SK-N-SH (cell line): ENCODE measurements around the gene RBM44.

ENCODE experiments used
- EP300 ChIP-seq, 2 experiments: IDR thresholded peaks; 2 replicates each; pipeline versions ENCODE4 v1.4.0 to v1.6.1; 2012; ENCODE audit warnings: borderline replicate concordance in 1 of 2, low read depth in 1 of 2, low read length in 1 of 2
- FOXJ3 ChIP-seq: sonication (generic); formaldehyde crosslinking; IDR thresholded peaks from 2 replicates; pipeline ENCODE4 v1.5.1; 2020; ENCODE audit warnings: mild to moderate bottlenecking, missing genetic modification reagents
- SIN3A ChIP-seq: IDR thresholded peaks from 2 replicates; pipeline ENCODE4 v1.6.1; 2012; ENCODE audit warnings: low read depth, mild to moderate bottlenecking, low read length, moderate library complexity, borderline replicate concordance
- TF ChIP-seq, protein P1 (sequence below): fragments of 200-600 bp; sonication (generic); IDR thresholded peaks from 2 replicates; pipeline ENCODE4 v1.6.1; 2017; ENCODE audit warnings: antibody characterized with exemption, mild to moderate bottlenecking, moderate library complexity

DNA sequence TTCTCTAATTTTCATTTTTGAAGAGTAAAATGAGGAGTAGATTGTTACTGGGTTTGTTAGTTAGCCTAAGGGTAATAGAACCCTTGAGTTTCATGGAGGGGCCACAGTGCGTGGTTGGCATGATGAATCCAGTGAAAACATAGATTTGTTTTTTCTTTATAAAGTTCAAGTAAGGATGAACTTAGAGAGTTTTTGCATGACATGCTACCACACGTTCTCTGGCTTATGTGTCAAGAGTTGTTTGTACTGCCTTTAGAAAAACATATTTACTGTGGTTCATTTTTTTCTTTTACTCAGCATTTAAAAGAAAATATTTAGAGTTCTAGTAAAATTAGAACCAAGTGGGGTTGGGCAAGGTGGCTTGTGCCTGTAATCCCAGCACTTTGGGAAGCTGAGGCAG is 21.8 kb downstream of the RBM44 start:
- TF ChIP-seq, protein P1, sequence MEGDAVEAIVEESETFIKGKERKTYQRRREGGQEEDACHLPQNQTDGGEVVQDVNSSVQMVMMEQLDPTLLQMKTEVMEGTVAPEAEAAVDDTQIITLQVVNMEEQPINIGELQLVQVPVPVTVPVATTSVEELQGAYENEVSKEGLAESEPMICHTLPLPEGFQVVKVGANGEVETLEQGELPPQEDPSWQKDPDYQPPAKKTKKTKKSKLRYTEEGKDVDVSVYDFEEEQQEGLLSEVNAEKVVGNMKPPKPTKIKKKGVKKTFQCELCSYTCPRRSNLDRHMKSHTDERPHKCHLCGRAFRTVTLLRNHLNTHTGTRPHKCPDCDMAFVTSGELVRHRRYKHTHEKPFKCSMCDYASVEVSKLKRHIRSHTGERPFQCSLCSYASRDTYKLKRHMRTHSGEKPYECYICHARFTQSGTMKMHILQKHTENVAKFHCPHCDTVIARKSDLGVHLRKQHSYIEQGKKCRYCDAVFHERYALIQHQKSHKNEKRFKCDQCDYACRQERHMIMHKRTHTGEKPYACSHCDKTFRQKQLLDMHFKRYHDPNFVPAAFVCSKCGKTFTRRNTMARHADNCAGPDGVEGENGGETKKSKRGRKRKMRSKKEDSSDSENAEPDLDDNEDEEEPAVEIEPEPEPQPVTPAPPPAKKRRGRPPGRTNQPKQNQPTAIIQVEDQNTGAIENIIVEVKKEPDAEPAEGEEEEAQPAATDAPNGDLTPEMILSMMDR, result no peak
- TF ChIP-seq FOXJ3, result no peak
- TF ChIP-seq SIN3A, result no peak
- TF ChIP-seq EP300 (IDR thresholded peaks at IDR 0.05; ENCODE audit: borderline replicate concordance in 1 of 2, low read depth in 1 of 2, low read length in 1 of 2), result no peak
